GM19035 (cell line): ENCODE results near the gene MYO9A.
"Not testable (repeated sequence)": the region's sequence is repeated elsewhere in the genome, so short reads cannot be mapped to it uniquely, and the experiment has no call there.

Source experiments
- ATAC-seq: cut with Tn5 transposase; IDR thresholded peaks from one replicate; pipeline ENCODE4 v1.9.1; 2021; ENCODE audit not compliant: unreplicated experiment

MYO9A gene

GRCh38 chr15:72099155-72099554 lies 18.8 kb downstream of the MYO9A start:
- no peak for ATAC-seq

- ATAC-seq, result no peak
These were observed 19.9 kb downstream of the MYO9A start for GRCh38 chr15:72098040-72098439.

DNA sequence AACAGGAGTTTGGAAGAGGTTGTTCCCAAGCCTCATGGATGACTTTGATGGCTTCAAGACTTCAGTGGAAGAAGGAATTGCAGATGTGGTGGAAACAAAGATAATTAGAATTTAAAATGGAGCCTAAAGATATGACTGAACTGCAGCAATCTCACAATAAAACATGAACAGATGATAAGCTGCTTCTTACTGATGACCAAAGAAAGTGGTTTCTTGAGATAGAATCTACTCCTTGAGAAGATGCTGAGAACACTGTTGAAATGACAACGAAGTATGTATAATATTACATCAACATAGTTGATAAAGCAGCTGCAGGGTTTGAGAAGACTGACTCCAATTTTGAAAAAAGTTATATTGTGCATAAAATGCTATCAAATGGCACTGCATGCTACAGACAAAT lies 21.2 kb downstream of the MYO9A start:
- ATAC-seq, result no peak

- ATAC-seq, result no peak
These were observed 25.3 kb downstream of the MYO9A start for GRCh38 chr15:72092691-72093090.

DNA sequence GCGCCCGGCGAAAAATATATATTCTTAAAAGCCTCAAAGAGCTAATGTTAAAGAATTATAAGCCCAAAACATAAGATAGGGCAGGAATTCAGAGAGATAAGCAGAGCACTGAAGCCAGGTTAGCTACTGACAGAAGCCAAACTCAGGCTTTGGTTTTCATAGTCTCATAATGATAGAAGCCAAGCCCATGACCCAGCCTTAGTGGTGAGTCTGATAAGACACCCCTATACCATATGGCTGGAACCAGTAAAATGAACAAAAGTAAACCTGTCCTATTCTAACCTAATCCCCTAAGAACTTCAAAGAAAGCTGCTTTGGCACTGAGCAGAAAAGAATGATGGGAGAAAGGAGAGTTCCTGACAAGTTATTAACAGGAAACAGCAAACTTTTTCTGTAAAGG lies 25.9 kb downstream of the MYO9A start:
- no peak for ATAC-seq

GRCh38 chr15:72086920-72087648 lies 30.9 kb downstream of the MYO9A start:
- no peak for ATAC-seq

GRCh38 chr15:72086010-72086697 lies 31.8 kb downstream of the MYO9A start:
- no peak for ATAC-seq

- no peak for ATAC-seq
These were observed 35.8 kb downstream of the MYO9A start for GRCh38 chr15:72082176-72082575.

GRCh38 chr15:72078887-72079286 lies 39.1 kb downstream of the MYO9A start:
- ATAC-seq, result no peak

- ATAC-seq, result no peak
These were observed 40.0 kb downstream of the MYO9A start for GRCh38 chr15:72077950-72078349.

DNA sequence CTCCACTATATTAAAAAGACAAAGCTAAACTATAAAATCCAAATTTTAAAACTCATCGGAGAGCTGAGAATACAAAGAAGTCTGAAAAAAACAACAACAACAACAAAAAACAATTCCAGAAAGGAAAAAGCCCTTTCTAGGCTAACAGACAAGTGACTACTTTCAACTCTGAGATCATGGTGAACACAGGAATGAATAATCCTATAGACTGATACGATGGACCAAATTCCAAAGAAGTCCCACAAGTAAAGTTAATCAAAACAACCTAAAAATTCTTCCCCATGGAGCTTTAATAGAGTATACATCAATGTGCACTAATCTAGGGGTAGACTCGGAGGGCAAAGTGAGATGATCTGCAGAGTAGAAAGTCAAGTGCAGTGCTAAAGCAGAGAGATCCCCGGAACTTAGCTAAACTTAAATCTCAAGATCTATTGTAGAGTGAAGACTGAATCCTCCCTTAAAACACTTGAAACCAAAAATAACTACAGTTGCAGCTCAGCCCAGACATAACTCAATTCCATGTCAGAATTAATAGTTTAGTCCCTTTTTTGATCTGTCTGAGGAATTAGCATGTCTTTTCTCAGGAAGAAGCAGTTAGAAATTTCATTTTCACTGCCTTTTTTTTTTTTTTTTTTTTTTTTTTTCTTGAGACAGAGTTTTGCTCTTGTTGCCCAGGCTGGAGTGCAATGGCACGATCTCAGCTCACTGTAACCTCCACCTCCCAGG lies 43.5 kb downstream of the MYO9A start:
- ATAC-seq, result no peak

- not testable (repeated sequence) for ATAC-seq
These were observed 46.5 kb downstream of the MYO9A start for GRCh38 chr15:72071448-72071825.

DNA sequence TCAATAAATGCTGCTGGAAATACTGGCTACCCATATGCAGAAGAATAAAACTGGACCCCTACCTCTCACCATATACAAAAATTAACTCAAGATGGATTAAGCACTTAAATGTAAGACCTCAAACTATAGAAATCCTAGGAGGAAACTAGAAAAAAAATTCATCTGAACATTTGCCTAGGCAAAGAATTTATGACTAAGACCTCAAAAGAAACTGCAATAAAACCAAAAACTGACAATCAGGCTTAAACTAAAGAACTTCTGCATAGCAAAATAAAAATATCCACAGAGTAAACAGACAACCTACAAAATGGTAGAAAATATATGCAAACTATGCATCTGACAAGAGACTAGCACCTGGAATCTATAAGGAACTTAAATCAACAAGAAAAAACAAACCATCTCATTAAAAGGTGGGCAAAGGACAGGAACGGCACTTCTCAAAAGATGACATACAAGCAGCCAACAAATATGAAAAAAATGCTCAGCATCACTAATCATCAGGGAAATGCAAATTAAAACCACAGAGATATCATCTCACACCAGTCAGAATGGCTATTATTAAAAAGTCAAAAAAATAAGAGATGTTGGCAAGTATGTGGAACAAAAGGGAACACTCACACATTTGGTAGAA lies 47.0 kb downstream of the MYO9A start:
- no peak for ATAC-seq

DNA sequence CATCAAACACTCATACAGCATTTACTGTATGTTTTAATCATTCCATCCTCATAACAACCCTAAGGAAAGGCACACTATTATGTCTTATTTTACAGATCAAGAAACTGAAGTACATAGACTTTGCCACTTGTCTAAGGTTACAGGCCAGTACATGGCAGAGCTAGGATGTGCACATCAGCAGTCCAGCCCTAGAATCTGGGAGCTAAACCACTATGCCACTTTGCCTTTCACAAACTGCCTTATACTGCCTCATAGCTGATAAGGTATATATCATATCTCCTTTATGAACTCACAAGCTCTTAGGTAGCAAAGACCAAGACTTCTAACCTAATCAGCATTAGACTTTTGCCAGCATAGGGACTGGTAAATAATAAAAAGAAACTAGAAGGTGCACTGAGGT lies 49.1 kb downstream of the MYO9A start:
- ATAC-seq, result no peak

DNA sequence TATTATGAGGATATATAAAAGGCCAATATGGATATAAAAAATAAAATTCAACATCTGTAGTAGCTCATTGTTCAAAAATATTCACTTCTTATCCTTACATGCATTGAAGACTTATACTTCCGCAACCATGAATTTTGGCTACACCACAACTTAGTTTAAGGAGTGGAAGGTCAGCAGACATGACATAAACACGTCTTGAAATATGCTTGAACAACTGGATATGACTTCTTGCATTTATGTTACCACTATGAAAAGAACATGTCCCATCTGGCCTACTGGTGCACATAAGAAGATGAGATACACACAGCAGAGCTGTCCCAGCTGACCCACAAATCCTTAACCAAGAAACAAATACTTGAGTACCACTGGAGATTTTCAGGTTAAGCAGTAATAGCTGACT lies 52.1 kb downstream of the MYO9A start:
- ATAC-seq, result no peak

- no peak for ATAC-seq
These were observed 54.8 kb downstream of the MYO9A start for GRCh38 chr15:72063186-72063585.

- no peak for ATAC-seq
These were observed 55.6 kb downstream of the MYO9A start for GRCh38 chr15:72062319-72062718.

DNA sequence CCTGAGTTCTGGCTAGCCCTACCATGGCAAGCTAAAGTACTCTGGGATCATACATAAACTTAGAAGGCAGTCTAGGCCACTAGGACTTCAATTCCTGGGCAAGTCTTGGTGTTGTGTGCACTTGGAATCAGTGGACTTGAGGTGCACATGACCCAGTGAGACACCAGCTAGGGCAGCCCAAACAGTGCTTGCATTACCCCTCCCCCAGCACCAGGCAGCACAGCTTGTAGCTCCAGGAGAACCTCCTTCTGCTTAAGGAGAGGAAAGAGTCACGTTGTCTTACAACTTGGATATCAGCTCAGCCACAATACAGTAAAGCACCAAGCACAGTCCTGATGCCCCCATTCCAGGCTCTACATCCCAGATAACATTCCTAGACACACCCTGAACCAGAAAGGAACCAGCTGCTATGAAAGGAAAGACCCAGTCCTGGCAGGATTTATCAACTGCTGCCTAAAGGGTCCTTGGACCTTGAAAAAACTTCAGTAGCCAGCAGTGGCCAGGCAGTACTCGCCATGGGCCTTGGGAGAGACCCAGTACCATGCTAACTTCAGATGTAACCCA lies 57.2 kb downstream of the MYO9A start:
- no peak for ATAC-seq

DNA sequence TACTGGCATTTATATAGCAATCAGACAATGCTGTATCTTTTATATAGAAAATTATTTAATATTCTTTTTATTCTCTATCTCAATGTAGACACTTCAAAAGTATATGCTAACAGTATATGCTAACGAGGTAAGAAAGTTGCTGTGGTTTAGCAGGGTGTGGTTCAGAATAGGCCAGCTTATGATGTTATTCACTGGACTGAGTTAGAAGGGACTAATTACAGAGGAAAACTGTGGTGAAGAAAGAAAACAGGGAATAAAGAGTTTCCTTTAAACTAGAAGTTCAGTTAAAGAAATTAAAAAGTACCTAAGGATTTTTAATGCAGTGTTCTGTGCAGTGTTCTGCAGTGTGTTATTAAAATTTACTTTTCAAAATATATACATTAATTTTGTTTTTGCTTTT lies 59.4 kb downstream of the MYO9A start:
- ATAC-seq, result no peak

DNA sequence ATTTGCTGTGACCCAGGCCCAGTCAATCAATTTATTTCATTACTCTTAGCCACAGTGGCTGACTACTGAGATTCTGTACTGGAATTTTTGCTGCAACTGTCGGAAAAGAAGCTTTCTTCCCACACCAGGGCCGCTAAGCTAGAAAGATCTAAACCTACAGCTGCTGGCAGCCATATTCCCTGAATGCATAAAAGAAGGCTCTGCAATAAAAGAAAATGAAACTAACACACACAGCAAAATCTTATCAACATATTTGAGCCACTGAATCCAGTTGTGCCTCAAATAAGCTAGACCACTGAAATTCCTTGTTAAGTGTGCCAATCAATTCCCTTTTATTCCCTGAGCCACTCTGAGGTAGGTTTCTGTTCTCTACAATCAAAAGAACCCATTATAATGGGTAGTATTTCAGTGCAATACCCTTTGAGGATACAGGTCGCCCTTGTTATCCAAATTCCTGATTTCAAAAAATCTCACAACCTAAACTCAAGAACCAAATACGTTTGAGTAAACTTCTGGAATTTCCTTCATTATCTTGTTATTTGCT lies 60.3 kb downstream of the MYO9A start:
- no peak for ATAC-seq

DNA sequence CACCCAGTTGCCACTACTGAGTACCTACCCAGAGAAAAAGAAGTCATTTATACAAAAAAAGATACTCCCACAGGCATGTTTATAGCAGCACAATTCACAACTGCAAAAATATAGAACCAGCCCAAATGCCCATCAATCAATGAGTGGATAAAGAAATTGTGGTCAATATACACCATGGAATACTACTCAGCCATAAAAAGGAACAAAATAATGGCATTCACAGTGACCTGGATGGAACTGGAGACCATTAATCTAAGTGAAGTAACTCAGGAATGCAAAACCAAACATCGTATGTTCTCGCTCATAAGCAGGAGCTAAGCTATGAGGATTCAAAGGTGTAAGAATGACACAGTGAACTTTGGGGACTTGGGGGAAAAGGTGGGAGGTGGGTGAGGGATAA lies 61.7 kb downstream of the MYO9A start:
- ATAC-seq, result not testable (repeated sequence)
